ENCODE data around the gene COL4A6. TPM values are rescaled to one million over a fixed set of nuclear protein-coding genes. Genes with fewer than 3 reads are reported as not detected.

The COL4A6 gene
- total RNA-seq, 1 donor from 2014 or later, result 1.8 TPM

- Histone ChIP-seq H3K36me3 (ENCODE audit: control insufficient read depth, insufficient read depth, low read length) (no peaks in the 10 kb centered on the region), H3K4me3 (ENCODE audit: low read depth, low read length) (no peak overlapping the region), H3K27me3 (ENCODE audit: control insufficient read depth, insufficient read depth, low read length) (peaks cover 3% of the 10 kb centered on the region)
- no peak for DNase-seq (ENCODE audit: low read depth)
- TF ChIP-seq, protein P1, sequence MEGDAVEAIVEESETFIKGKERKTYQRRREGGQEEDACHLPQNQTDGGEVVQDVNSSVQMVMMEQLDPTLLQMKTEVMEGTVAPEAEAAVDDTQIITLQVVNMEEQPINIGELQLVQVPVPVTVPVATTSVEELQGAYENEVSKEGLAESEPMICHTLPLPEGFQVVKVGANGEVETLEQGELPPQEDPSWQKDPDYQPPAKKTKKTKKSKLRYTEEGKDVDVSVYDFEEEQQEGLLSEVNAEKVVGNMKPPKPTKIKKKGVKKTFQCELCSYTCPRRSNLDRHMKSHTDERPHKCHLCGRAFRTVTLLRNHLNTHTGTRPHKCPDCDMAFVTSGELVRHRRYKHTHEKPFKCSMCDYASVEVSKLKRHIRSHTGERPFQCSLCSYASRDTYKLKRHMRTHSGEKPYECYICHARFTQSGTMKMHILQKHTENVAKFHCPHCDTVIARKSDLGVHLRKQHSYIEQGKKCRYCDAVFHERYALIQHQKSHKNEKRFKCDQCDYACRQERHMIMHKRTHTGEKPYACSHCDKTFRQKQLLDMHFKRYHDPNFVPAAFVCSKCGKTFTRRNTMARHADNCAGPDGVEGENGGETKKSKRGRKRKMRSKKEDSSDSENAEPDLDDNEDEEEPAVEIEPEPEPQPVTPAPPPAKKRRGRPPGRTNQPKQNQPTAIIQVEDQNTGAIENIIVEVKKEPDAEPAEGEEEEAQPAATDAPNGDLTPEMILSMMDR (IDR thresholded peaks at IDR 0.05; ENCODE audit: insufficient read depth, low read length, poor library complexity, severe bottlenecking), result no peak
Measured at GRCh38 chrX:108307132-108308085, 130.8 kb downstream of the COL4A6 start.

DNA sequence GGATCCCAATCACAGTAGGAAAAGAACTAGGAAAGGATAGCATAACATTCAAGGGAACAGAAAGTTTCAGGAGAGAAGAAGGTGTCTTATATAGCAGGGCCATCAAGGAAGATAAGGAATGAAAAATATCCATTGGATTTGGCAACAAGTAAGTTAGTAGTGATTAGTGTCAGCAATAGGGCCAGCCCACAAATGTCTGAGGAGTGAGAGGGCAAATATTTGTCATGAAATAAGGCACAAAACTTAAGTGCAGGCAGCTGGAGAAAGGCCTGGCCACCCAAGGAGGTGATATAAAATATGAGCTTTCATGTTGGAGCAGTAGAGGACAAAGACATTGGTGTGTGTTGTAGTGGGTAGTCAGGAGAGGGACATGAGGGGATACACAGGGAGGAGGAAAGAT lies 132.1 kb downstream of the COL4A6 start:
- Histone ChIP-seq H3K36me3 (ENCODE audit: control insufficient read depth, insufficient read depth, low read length) (no peaks in the 10 kb centered on the region), H3K4me3 (ENCODE audit: low read depth, low read length) (no peak overlapping the region), H3K27me3 (ENCODE audit: control insufficient read depth, insufficient read depth, low read length) (peaks cover 3% of the 10 kb centered on the region)
- no peak for DNase-seq (ENCODE audit: low read depth)
- TF ChIP-seq, protein P1 (IDR thresholded peaks at IDR 0.05; ENCODE audit: insufficient read depth, low read length, poor library complexity, severe bottlenecking), result no peak

DNA sequence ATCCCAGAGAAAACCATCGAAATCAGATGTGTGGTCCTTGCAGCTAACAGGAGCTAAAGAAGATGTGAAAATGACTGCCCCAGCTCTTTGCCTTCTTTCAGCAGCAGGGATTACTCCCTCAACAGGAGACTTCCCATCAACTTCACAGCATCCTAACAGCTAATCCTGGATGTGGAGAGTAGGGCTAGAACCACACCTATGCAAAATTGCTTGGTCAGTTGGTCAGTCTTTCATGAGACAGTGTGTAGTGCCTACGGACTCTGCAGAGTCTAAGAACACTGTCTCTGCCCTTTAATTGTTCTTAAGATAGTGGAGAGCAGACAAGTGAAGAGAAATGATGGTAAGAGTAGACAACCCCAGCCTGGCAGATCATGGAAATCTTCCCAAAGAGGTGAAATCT lies 133.5 kb downstream of the COL4A6 start:
- TF ChIP-seq, protein P1 (IDR thresholded peaks at IDR 0.05; ENCODE audit: insufficient read depth, low read length, poor library complexity, severe bottlenecking), result no peak
- H3K36me3 ChIP-seq (ENCODE audit: control insufficient read depth, insufficient read depth, low read length), result no peaks in the 10 kb centered on the region
- peaks cover 3% of the 10 kb centered on the region for H3K27me3 ChIP-seq (ENCODE audit: control insufficient read depth, insufficient read depth, low read length)
- DNase-seq (ENCODE audit: low read depth), result no peak
- H3K4me3 ChIP-seq (ENCODE audit: low read depth, low read length), result no peak overlapping the region

DNA sequence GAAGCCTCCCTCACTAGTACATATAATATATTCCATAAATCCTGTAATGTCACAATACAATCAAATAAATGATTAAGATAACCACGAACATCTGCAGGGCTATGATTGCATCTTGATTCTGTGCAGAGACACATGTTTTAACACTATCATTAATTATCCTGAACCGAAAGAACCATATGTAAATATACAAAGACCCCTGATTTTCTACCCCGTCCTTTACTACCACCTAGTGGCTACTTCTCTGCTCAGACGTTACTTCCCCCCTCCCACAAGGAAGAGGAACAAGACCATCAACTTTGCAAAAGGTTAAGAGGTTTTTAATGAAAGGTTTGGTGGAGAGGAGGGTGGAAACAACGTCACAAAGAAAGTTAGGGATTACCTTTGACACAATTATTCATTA lies 134.0 kb downstream of the COL4A6 start:
- peaks cover 3% of the 10 kb centered on the region for H3K27me3 ChIP-seq (ENCODE audit: control insufficient read depth, insufficient read depth, low read length)
- no peak for DNase-seq (ENCODE audit: low read depth)
- H3K36me3 ChIP-seq (ENCODE audit: control insufficient read depth, insufficient read depth, low read length), result no peaks in the 10 kb centered on the region
- TF ChIP-seq, protein P1 (IDR thresholded peaks at IDR 0.05; ENCODE audit: insufficient read depth, low read length, poor library complexity, severe bottlenecking), result peak; percentile 46
- no peak overlapping the region for H3K4me3 ChIP-seq (ENCODE audit: low read depth, low read length)

DNA sequence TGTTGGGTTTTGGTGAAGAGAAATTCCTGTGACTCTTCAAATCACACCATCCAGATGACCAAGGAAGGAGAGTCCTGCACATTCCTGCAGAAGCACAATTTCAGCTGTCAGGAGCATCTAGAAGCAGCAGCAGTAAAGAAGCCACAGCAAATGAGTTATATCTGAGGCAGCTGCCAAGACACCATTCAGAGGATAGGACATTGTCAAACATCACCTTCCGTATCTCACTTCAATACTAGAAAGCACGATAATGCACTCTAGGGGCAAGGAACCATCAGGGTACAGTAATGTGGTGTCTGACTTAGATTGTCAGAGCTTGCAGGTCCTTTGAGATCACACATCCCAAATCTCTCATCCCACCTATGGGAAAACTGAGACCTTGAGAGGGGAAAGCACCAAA lies 134.5 kb downstream of the COL4A6 start:
- Histone ChIP-seq H3K4me3 (ENCODE audit: low read depth, low read length) (no peak overlapping the region), H3K27me3 (ENCODE audit: control insufficient read depth, insufficient read depth, low read length) (peaks cover 3% of the 10 kb centered on the region), H3K36me3 (ENCODE audit: control insufficient read depth, insufficient read depth, low read length) (no peaks in the 10 kb centered on the region)
- no peak for DNase-seq (ENCODE audit: low read depth)
- TF ChIP-seq, protein P1 (IDR thresholded peaks at IDR 0.05; ENCODE audit: insufficient read depth, low read length, poor library complexity, severe bottlenecking), result no peak
